Esophagus squamous epithelium (tissue), 4 donors: ENCODE data around the gene MLLT1.

ENCODE experiments used
- POLR2A ChIP-seq, 4 donors: fragments of 450-650 bp; IDR thresholded peaks; one replicate each; pipeline ENCODE4 v1.6.1; 2017; ENCODE audit warnings: antibody characterized with exemption in 4 of 4, mild to moderate bottlenecking in 4 of 4, moderate library complexity in 3 of 4
- TF ChIP-seq, protein P1 (sequence below), 6 experiments: fragments of 450-650 bp in 4 of 6; fragments of 200-600 bp in 2 of 6; sonication (generic) in 2 of 6; IDR thresholded peaks; one replicate each; pipeline ENCODE4 v1.5.1; 2016 to 2019; ENCODE audit warnings: antibody characterized with exemption in 6 of 6, mild to moderate bottlenecking in 4 of 6, moderate library complexity in 4 of 6

DNA sequence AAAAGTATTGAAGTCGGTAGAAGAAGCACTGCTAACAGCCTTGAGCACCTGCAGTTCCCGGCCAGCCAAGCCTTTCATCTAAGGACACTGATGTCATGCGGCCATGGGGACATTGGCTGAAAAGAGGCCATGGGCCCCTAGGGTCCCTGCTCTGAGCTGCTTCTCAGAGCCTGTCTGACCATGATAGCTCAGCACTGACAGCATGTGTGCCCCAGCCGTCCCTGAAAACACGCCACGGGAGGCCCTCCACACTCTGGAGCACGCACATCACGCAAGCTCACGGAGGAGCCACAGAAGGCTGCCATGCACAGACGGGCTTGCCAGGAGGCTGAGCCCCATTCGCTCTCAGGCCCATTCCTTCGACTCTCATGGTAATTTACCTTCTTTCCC lies 51.8 kb downstream of the MLLT1 start:
- TF ChIP-seq, protein P1, sequence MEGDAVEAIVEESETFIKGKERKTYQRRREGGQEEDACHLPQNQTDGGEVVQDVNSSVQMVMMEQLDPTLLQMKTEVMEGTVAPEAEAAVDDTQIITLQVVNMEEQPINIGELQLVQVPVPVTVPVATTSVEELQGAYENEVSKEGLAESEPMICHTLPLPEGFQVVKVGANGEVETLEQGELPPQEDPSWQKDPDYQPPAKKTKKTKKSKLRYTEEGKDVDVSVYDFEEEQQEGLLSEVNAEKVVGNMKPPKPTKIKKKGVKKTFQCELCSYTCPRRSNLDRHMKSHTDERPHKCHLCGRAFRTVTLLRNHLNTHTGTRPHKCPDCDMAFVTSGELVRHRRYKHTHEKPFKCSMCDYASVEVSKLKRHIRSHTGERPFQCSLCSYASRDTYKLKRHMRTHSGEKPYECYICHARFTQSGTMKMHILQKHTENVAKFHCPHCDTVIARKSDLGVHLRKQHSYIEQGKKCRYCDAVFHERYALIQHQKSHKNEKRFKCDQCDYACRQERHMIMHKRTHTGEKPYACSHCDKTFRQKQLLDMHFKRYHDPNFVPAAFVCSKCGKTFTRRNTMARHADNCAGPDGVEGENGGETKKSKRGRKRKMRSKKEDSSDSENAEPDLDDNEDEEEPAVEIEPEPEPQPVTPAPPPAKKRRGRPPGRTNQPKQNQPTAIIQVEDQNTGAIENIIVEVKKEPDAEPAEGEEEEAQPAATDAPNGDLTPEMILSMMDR (IDR thresholded peaks at IDR 0.05), result no peak
- no peak for TF ChIP-seq POLR2A (IDR thresholded peaks at IDR 0.05)
